HepG2 (cell line): Measurements from ENCODE around the gene PTRH2. TPM values are rescaled to one million over a fixed set of nuclear protein-coding genes. Genes with fewer than 3 reads are reported as not detected.

Experiments
- ATAC-seq: fragments of 200-7000 bp; cut with Tn5 transposase; 3 replicates; pipeline ENCODE4 v1.9.1; 2020; ENCODE audit warnings: mild to moderate bottlenecking, moderate library complexity
- Bru-seq: library from RNA; stranded (reverse); fragments of 400-500 nt; gene quantifications from one replicate; lab custom pipeline; 2021; lab: Mats Ljungman, UMichigan
- BruChase-seq, 2 experiments: library from RNA; stranded (reverse); fragments of 400-500 nt; gene quantifications; one replicate each; lab custom pipeline; 2021; lab: Mats Ljungman, UMichigan
- BruUV-seq: library from RNA; stranded (reverse); fragments of 400-500 nt; replicated peaks from 2 replicates; lab custom pipeline; 2021; lab: Mats Ljungman, UMichigan
- CTCF ChIA-PET: fragments of 300-600 bp; formaldehyde crosslinking; extraction: SDS; loops from one replicate; lab custom pipeline; 2021; ENCODE audit warnings: low total read pairs, inconsistent platforms, low intra/inter-chr PET ratio; lab: Yijun Ruan, JAX
- POLR2A ChIA-PET: fragments of 350-600 bp; sonication (Branson Sonifier 250); formaldehyde crosslinking; loops from one replicate; lab custom pipeline; 2020; ENCODE audit warnings: antibody characterized with exemption, inconsistent platforms; lab: Yijun Ruan, JAX
- DNase-seq: peaks from one replicate; pipeline ENCODE4 v3.0.0-alpha.2; 2015; ENCODE audit warnings: low spot score
- FAIRE-seq: peaks from 3 replicates; lab custom pipeline; 2011; peaks lifted over from hg19 to GRCh38; lab: Jason Lieb, UNC
- H2AFZ ChIP-seq: one replicate; pipeline ENCODE4 v1.6.1; 2011; ENCODE audit warnings: low read length, inconsistent platforms
- H3K27ac ChIP-seq: fragments of 300-600 bp; 3 replicates; pipeline ENCODE4 v1.8.0; 2011; ENCODE audit warnings: mixed run types, mild to moderate bottlenecking, mixed read lengths, low read length, inconsistent platforms; ENCODE audit not compliant: insufficient read depth; ENCODE audit errors: extremely low read length
- H3K27me3 ChIP-seq, 2 experiments: fragments of 200-600 bp in 1 of 2; 2 replicates in 1 of 2; 3 replicates in 1 of 2; pipeline versions ENCODE4 v1.6.0 to v1.8.0; 2011; ENCODE audit warnings: low read length in 2 of 2, mild to moderate bottlenecking in 2 of 2, moderate library complexity in 2 of 2, inconsistent platforms in 1 of 2; ENCODE audit not compliant: insufficient read depth in 2 of 2, control insufficient read depth in 1 of 2
- H3K36me3 ChIP-seq, 2 experiments: fragments of 200-600 bp in 1 of 2; replicated peaks in 1 of 2; 2 replicates in 1 of 2; 3 replicates in 1 of 2; pipeline versions ENCODE4 v1.5.1 to v1.8.0; 2011; ENCODE audit warnings: low read length in 2 of 2, inconsistent platforms in 1 of 2; ENCODE audit not compliant: insufficient read depth in 2 of 2, control insufficient read depth in 1 of 2
- H3K4me1 ChIP-seq: 2 replicates; pipeline ENCODE4 v1.5.1; 2012; ENCODE audit warnings: low read length, inconsistent platforms; ENCODE audit not compliant: insufficient read depth
- H3K4me2 ChIP-seq: 2 replicates; pipeline ENCODE4 v1.6.0; 2011; ENCODE audit warnings: low read depth, low read length, inconsistent platforms
- H3K4me3 ChIP-seq, 3 experiments: fragments of 200-600 bp in 1 of 3; sonication (generic), shearing (Covaris generic) in 1 of 3; replicated peaks in 1 of 3; 2 replicates each; pipeline ENCODE4 v1.5.1; 2011 to 2016; ENCODE audit warnings: low read length in 3 of 3, inconsistent platforms in 2 of 3, low read depth in 2 of 3, mild to moderate bottlenecking in 2 of 3, control low read depth in 1 of 3, mixed read lengths in 1 of 3; ENCODE audit not compliant: insufficient read depth in 1 of 3
- H3K79me2 ChIP-seq: one replicate; pipeline ENCODE4 v1.6.1; 2011; ENCODE audit warnings: low read length, inconsistent platforms; ENCODE audit not compliant: insufficient read depth
- H3K9ac ChIP-seq: 2 replicates; pipeline ENCODE4 v1.6.0; 2011; ENCODE audit warnings: mild to moderate bottlenecking, low read depth, low read length, inconsistent platforms; ENCODE audit not compliant: insufficient read depth
- H3K9me3 ChIP-seq: 2 replicates; pipeline ENCODE4 v1.5.1; 2012; ENCODE audit warnings: mild to moderate bottlenecking, low read length
- H4K20me1 ChIP-seq: 2 replicates; pipeline ENCODE4 v1.6.0; 2011; ENCODE audit warnings: inconsistent platforms, mild to moderate bottlenecking, low read length, moderate library complexity; ENCODE audit not compliant: insufficient read depth
- ARID2 ChIP-seq: sonication (generic); formaldehyde crosslinking; IDR thresholded peaks from 2 replicates; pipeline ENCODE4 v1.8.1; 2022; ENCODE audit warnings: mild to moderate bottlenecking, missing genetic modification reagents, borderline replicate concordance
- CEBPB ChIP-seq: IDR thresholded peaks from 2 replicates; pipeline ENCODE4 v1.6.1; 2011; ENCODE audit warnings: low read depth, low read length, improper control_type of control experiment, borderline replicate concordance
- GLI4 ChIP-seq: sonication (generic); formaldehyde crosslinking; IDR thresholded peaks from 2 replicates; pipeline ENCODE4 v1.5.1; 2020; ENCODE audit warnings: missing genetic modification reagents, mild to moderate bottlenecking, moderate library complexity, borderline replicate concordance
- HNRNPH1 ChIP-seq: fragments of 200-400 bp; formaldehyde crosslinking; optimal IDR thresholded peaks from 2 replicates; pipeline ENCODE3; 2017; ENCODE audit warnings: mild to moderate bottlenecking, low read depth, low read length
- SIX1 ChIP-seq: sonication (generic); formaldehyde crosslinking; IDR thresholded peaks from 2 replicates; pipeline ENCODE4 v1.4.0; 2020; ENCODE audit warnings: missing genetic modification reagents, borderline replicate concordance
- ZEB1 ChIP-seq: IDR thresholded peaks from 2 replicates; pipeline ENCODE4 v1.6.1; 2012; ENCODE audit warnings: mild to moderate bottlenecking, low read depth, inconsistent platforms; ENCODE audit not compliant: insufficient replicate concordance
- ZNF646 ChIP-seq: sonication (generic); formaldehyde crosslinking; IDR thresholded peaks from 2 replicates; pipeline ENCODE4 v1.9.0; 2021; ENCODE audit warnings: mild to moderate bottlenecking, missing genetic modification reagents
- ZNF724P ChIP-seq: sonication (generic); formaldehyde crosslinking; IDR thresholded peaks from 2 replicates; pipeline ENCODE4 v1.8.0; 2022; ENCODE audit warnings: missing genetic modification reagents, borderline replicate concordance
- ZSCAN25 ChIP-seq: sonication (generic); formaldehyde crosslinking; IDR thresholded peaks from 2 replicates; pipeline ENCODE4 v1.8.0; 2022; ENCODE audit warnings: mild to moderate bottlenecking, missing genetic modification reagents
- WGBS: methylation state at CpG from one replicate; pipeline ENCODE4 v1.1.6; 2017; ENCODE audit warnings: low lambda C conversion rate; 5-methylcytosine and 5-hydroxymethylcytosine counted together
- in situ Hi-C: cut with HindIII; loops from 2 replicates; pipeline ENCODE4 v1.10.0; 2017; ENCODE audit warnings: low pct_unique_long_range_greater_than_20kb; ENCODE audit not compliant: extremely low pct_ligation_motif_present
- intact Hi-C: fragments of 100-400 bp; cut with micrococcal nuclease; formaldehyde crosslinking; loops from one replicate; pipeline ENCODE4 v1.10.0; 2022; ENCODE audit not compliant: unreplicated experiment
- long read RNA-seq, 2 experiments: library from RNA in 1 of 2; library from polyadenylated mRNA in 1 of 2; stranded (forward) in 1 of 2; unstranded in 1 of 2; transcript quantifications; one replicate each; pipeline ENCODE4 v2.0.0, GENCODE V29; 2019 to 2022
- polyA minus RNA-seq, 3 experiments: library from RNA; depleted of rRNA, polyadenylated mRNA; stranded (reverse); fragments of >200 nt; gene quantifications; 2 replicates each; pipeline ENCODE4 v1.2.3, GENCODE V29; 2011; ENCODE audit warnings: low replicate concordance in 1 of 3
- polyA plus RNA-seq, 8 experiments: library from polyadenylated mRNA; depleted of rRNA in 3 of 8; stranded (reverse) in 7 of 8; unstranded in 1 of 8; fragments of >200 nt; fragmentation: Illumina TruSeq in 4 of 8; extraction: Trizol in 4 of 8; gene quantifications; 2 replicates each; pipeline versions ENCODE4 v1.2.1 to v1.2.3, GENCODE V29; 2011 to 2016; ENCODE audit warnings: low read depth in 4 of 8, missing spikeins in 1 of 8, mixed read lengths in 1 of 8; ENCODE audit not compliant: insufficient read depth in 1 of 8
- total RNA-seq, 5 experiments: library from RNA; depleted of rRNA; stranded (reverse); fragments of >200 nt; fragmentation: Illumina TruSeq; extraction: Trizol; gene quantifications; 2 replicates each; pipeline ENCODE4 v1.2.3, GENCODE V29; 2016; ENCODE audit warnings: low read depth in 1 of 5

The PTRH2 gene
- total RNA-seq (2016; rRNA removed; fragmentation: Illumina TruSeq; extraction: Trizol): 48.7 and 67.7 TPM in 2 replicates
- total RNA-seq (2016; cell fraction: cytosol; rRNA removed; fragmentation: Illumina TruSeq; extraction: Trizol; ENCODE audit: low read depth): 24.5 and 30.9 TPM in 2 replicates
- total RNA-seq (2016; cell fraction: insoluble cytoplasmic fraction; rRNA removed; fragmentation: Illumina TruSeq; extraction: Trizol): 43.2 and 68.2 TPM in 2 replicates
- 26.1 and 28.8 TPM in 2 replicates for total RNA-seq (2016; cell fraction: membrane; rRNA removed; fragmentation: Illumina TruSeq; extraction: Trizol)
- 57.2 and 59.6 TPM in 2 replicates for total RNA-seq (2016; cell fraction: nucleus; rRNA removed; fragmentation: Illumina TruSeq; extraction: Trizol)
- 73.6 and 83.3 TPM in 2 replicates for polyA plus RNA-seq (2011; rRNA removed)
- 52.4 and 80.1 TPM in 2 replicates for polyA plus RNA-seq (2011; cell fraction: cytosol; rRNA removed)
- polyA plus RNA-seq (2011; cell fraction: nucleus; rRNA removed): 24.3 and 32.5 TPM in 2 replicates
- 61.8 and 70.1 TPM in 2 replicates for polyA plus RNA-seq (2012)
- 19.3 and 20.0 TPM in 2 replicates for polyA plus RNA-seq (2016; cell fraction: cytosol; fragmentation: Illumina TruSeq; extraction: Trizol; ENCODE audit: low read depth)
- 49.4 and 52.0 TPM in 2 replicates for polyA plus RNA-seq (2016; cell fraction: insoluble cytoplasmic fraction; fragmentation: Illumina TruSeq; extraction: Trizol; ENCODE audit: low read depth)
- 19.4 and 21.2 TPM in 2 replicates for polyA plus RNA-seq (2016; cell fraction: membrane; fragmentation: Illumina TruSeq; extraction: Trizol; ENCODE audit: low read depth)
- polyA plus RNA-seq (2016; cell fraction: nucleus; fragmentation: Illumina TruSeq; extraction: Trizol; ENCODE audit: insufficient read depth, low read depth): 111 and 117 TPM in 2 replicates
- polyA minus RNA-seq (2011; rRNA and poly(A)+ RNA removed; ENCODE audit: low replicate concordance): 40.8 and 45.5 TPM in 2 replicates
- 17.2 and 20.3 TPM in 2 replicates for polyA minus RNA-seq (2011; cell fraction: cytosol; rRNA and poly(A)+ RNA removed)
- polyA minus RNA-seq (2011; cell fraction: nucleus; rRNA and poly(A)+ RNA removed): 31.4 and 37.7 TPM in 2 replicates
- Bru-seq, nascent RNA: percentile 98 among the genes with signal in this experiment
- BruChase-seq, experiment 1, labeled RNA remaining after a 6-hour chase: percentile 93 among the genes with signal in this experiment
- BruChase-seq, experiment 2, labeled RNA remaining after a 2-hour chase: percentile 97 among the genes with signal in this experiment
- long read RNA-seq, experiment 1, full-length matches to known transcripts: 95 of 102 reads
- long read RNA-seq, experiment 1, partial matches to known transcripts: 1 of 102 reads
- long read RNA-seq, experiment 1, other reads (novel, unspliced or antisense): 6 of 102 reads
- long read RNA-seq, experiment 2, full-length matches to known transcripts: 133 of 148 reads
- long read RNA-seq, experiment 2, partial matches to known transcripts: 7 of 148 reads
- long read RNA-seq, experiment 2, other reads (novel, unspliced or antisense): 8 of 148 reads

DNA sequence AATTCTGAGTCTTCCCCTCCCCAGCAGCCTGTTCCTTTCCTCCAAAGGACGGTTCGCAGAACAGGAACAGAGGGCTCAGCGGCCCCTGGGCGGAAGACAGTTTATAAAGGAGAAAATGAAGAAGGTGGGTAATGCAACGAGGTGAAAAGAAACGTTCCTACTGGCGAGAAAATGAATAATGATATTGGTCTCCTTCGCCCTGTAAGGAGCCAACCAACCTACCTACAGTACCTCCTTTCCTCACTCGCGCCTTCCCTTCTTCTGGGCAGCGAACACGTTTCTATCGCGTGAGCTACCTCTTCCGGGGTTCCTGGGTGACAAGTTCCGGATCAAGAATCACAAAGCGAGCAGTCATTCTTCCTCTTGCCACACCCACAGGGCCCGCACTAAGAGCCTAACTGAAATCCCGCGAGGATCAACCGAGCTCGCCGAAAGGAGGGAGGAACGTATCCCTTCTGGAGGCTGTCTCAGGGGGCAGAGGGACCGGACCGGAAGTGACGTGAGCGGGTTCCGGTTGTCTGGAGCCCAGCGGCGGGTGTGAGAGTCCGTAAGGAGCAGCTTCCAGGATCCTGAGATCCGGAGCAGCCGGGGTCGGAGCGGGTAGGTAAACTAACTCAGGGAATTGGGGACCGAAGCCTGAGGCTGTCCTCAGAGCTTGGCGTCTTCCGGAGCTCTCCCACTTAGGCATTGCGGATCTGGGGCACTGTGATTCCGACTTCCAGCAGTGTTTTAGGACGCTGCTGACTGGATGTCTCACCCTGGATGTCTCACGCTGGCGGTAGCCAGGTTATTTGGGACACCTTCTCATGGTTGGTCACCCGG lies at the start of gene PTRH2, which contains the start of gene VMP1:
TSS of gene PTRH2 (minus strand) at position 282 of the 822 bp plus-strand sequence. CDS start 9,452 bp downstream, outside the sequence.
TSS of gene VMP1 (plus strand) at position 506 of the 822 bp plus-strand sequence. CDS start 23,793 bp downstream, outside the sequence.
- BruUV-seq: no TSS peak
- Histone ChIP-seq H3K9me3 (no peaks in the 10 kb centered on the region), H3K27ac (peak within 1 kb of the TSS; percentile 94), H3K9ac (peak within 1 kb of the TSS; percentile 97), H4K20me1 (peaks cover 37% of the 10 kb centered on the region), H3K4me3 (peak within 1 kb of the TSS; percentile 83 to 98 (median 91)), H2AFZ (no peak within 1 kb of the TSS), H3K79me2 (peaks cover 95% of the 10 kb centered on the region), H3K36me3 (peaks cover 2 to 12% of the 10 kb centered on the region in 2 experiments; a peak in 4 of 5 replicates), H3K4me2 (peak within 1 kb of the TSS; percentile 85), H3K4me1 (peaks cover 75% of the 10 kb centered on the region), H3K27me3 (peaks cover 0 to 5% of the 10 kb centered on the region in 2 experiments; a peak in 1 of 5 replicates)
- ATAC-seq (peak; percentile 96), DNase-seq (peak; percentile 100), FAIRE-seq (peak; percentile 99)
- intact Hi-C loops: no loop called here
- WGBS: 1% methylated on average over 44 of the region's 45 CpGs
- POLR2A ChIA-PET: interaction anchor here (0.6 to 2.8 kb wide), 37 partner anchors 8 to 1076 kb away, joined by 3 to 53 read pairs (median 5); partner anchors contain the start of genes CLTC, DHX40, HEATR6 and RNFT1
- CTCF ChIA-PET: no interaction called here
- in situ Hi-C loops: loop anchor here (5.0 kb wide), 1 partner anchor 50 kb away; no protein-coding TSS in a partner anchor
- TF ChIP-seq HNRNPH1: no peak
- peak; percentile 38 for TF ChIP-seq SIX1
- peak; percentile 92 for TF ChIP-seq CEBPB
- TF ChIP-seq ZEB1: peak; percentile 74
- no peak for TF ChIP-seq GLI4
- no peak for TF ChIP-seq ZNF646 (CRISPR knock-in tag)
- 0 out of 2 replicates have a peak, but pooled peaks have one; percentile 61 for TF ChIP-seq ZNF724P (CRISPR knock-in tag)
- TF ChIP-seq ZSCAN25: 0 out of 2 replicates have a peak, but pooled peaks have one; percentile 13
- 0 out of 2 replicates have a peak, but pooled peaks have one; percentile 79 for TF ChIP-seq ARID2 (CRISPR knock-in tag)
